ENCODE data around the gene CCL16.
"Not testable (repeated sequence)": the region's sequence is repeated elsewhere in the genome, so short reads cannot be mapped to it uniquely, and the experiment has no call there.

Gene CCL16

DNA sequence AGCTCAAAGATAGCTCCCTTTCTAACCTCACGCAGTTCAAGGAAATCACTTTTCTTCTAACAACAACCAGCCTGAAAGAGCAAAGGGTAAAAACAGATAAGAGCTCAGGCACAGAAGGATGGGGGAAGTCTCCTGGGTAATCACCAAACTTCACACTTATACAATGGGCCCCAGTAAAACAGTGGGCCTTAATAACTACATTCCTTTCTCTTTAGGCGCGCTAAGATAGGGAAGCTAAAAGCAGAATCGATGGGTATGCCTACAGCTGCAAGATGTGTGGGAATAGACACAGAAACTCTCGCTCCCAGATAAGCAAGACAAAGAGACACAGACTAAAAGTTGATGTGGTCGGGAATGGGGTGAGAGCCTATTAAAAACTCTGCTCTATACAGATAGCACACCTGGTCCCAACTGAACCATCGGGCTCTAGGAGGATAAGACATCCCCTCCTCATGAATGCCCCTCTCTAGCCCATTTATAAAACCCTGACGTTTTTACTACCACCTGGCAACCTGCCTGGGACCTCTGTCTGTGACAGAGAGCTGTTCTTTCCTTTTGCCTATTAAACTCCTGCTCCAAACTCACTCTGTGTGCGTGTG, 38.6 kb downstream of the CCL16 start:
- Histone ChIP-seq H3K4me3 (ENCODE audit: low read length) (no peak overlapping the region), H3K27me3 (ENCODE audit: control insufficient read depth, insufficient read depth, low read length) (no peaks in the 10 kb centered on the region), H3K27ac (ENCODE audit: low read length) (no peak overlapping the region), H3K36me3 (ENCODE audit: control insufficient read depth, insufficient read depth, low read length) (no peaks in the 10 kb centered on the region), H3K9me3 (ENCODE audit: control insufficient read depth, insufficient read depth, low read length) (no peaks in the 10 kb centered on the region), H3K4me1 (ENCODE audit: control insufficient read depth, insufficient read depth, low read length) (no peaks in the 10 kb centered on the region)
- no peak for DNase-seq (ENCODE audit: low read depth, low spot score)
- no CpG with 5 or more reads among the region's 9 CpGs for WGBS (ENCODE audit: insufficient coverage, insufficient read length)

- not testable (repeated sequence) for H3K4me1 ChIP-seq (ENCODE audit: control insufficient read depth, insufficient read depth, low read length); H3K27me3 ChIP-seq (ENCODE audit: control insufficient read depth, insufficient read depth, low read length); H3K4me3 ChIP-seq (ENCODE audit: low read length); H3K9me3 ChIP-seq (ENCODE audit: control insufficient read depth, insufficient read depth, low read length); DNase-seq (ENCODE audit: low read depth, low spot score); H3K27ac ChIP-seq (ENCODE audit: low read length); H3K36me3 ChIP-seq (ENCODE audit: control insufficient read depth, insufficient read depth, low read length)
- no CpG with 5 or more reads among the region's 3 CpGs for WGBS (ENCODE audit: insufficient coverage, insufficient read length)
These were observed 42.8 kb downstream of the CCL16 start for GRCh38 chr17:35938492-35938891.

DNA sequence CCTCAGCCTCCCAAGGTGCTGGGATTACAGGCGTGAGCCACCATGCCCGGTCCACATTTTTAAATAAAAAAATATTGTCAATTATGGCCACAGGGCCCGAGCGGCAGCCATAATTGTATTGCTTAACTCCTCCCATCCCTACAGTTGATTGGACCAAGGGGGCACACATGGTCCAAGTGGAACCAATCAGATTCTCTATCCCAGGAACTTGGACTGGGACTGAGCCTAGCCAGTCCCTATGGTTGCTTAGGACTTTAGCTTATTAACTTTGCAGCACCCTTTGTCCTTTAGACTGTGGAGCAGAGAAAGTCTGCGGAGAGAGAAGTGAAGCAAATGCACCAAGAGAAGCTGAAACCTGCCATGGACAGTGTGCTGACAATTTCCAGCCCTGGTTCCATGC, 45.2 kb downstream of the CCL16 start:
- Histone ChIP-seq H3K27me3 (ENCODE audit: control insufficient read depth, insufficient read depth, low read length) (no peaks in the 10 kb centered on the region), H3K4me1 (ENCODE audit: control insufficient read depth, insufficient read depth, low read length) (no peaks in the 10 kb centered on the region), H3K4me3 (ENCODE audit: low read length) (no peak overlapping the region), H3K9me3 (ENCODE audit: control insufficient read depth, insufficient read depth, low read length) (no peaks in the 10 kb centered on the region), H3K27ac (ENCODE audit: low read length) (no peak overlapping the region), H3K36me3 (ENCODE audit: control insufficient read depth, insufficient read depth, low read length) (no peaks in the 10 kb centered on the region)
- no peak for DNase-seq (ENCODE audit: low read depth, low spot score)
- WGBS (ENCODE audit: insufficient coverage, insufficient read length), result no CpG with 5 or more reads among the region's 5 CpGs

DNA sequence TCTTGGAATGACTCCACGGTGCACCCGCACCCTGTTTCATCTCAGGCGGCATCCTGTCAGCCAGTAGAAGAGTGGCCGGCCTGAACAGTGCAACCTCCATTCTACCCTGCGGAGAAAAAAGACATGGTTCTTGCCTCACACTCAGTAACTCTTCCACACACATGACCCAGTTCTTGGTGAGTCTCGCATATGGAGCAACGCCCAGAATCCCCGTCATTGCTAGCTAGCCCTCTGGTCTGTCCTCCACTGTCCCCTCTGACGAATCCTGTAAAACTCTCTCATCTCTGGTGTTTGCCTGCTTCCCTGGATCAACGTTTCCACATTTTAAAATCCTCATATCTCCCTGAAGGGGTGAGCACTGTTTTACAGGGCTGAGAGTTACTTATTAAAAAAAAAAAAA, 46.5 kb downstream of the CCL16 start:
- no peaks in the 10 kb centered on the region for H3K9me3 ChIP-seq (ENCODE audit: control insufficient read depth, insufficient read depth, low read length)
- DNase-seq (ENCODE audit: low read depth, low spot score), result no peak
- no peaks in the 10 kb centered on the region for H3K4me1 ChIP-seq (ENCODE audit: control insufficient read depth, insufficient read depth, low read length)
- H3K27me3 ChIP-seq (ENCODE audit: control insufficient read depth, insufficient read depth, low read length), result no peaks in the 10 kb centered on the region
- no peak overlapping the region for H3K4me3 ChIP-seq (ENCODE audit: low read length)
- no peak overlapping the region for H3K27ac ChIP-seq (ENCODE audit: low read length)
- WGBS (ENCODE audit: insufficient coverage, insufficient read length), result no CpG with 5 or more reads among the region's 10 CpGs
- H3K36me3 ChIP-seq (ENCODE audit: control insufficient read depth, insufficient read depth, low read length), result no peaks in the 10 kb centered on the region

DNA sequence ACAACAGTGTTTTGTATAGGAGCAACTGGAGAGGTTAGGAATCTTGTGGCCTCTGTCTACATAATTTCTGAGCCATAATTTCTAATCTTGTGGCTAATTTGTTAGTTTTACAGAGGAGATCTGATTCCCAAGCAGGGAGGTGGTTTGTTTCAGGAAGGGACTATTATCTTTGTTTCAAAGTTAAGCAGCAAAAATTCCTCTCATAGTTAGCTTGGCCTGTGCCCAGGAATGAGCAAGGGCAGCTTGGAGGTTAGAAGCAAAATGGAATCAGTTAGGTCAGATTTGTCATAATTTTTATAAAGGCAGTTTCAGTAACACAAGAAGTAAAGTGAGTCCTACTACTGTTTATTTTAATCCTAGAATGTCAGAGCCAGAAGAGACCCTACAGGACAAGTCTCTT, 48.7 kb downstream of the CCL16 start:
- DNase-seq (ENCODE audit: low read depth, low spot score), result no peak
- Histone ChIP-seq H3K27ac (ENCODE audit: low read length) (no peak overlapping the region), H3K36me3 (ENCODE audit: control insufficient read depth, insufficient read depth, low read length) (no peaks in the 10 kb centered on the region), H3K4me3 (ENCODE audit: low read length) (no peak overlapping the region), H3K9me3 (ENCODE audit: control insufficient read depth, insufficient read depth, low read length) (no peaks in the 10 kb centered on the region), H3K4me1 (ENCODE audit: control insufficient read depth, insufficient read depth, low read length) (no peaks in the 10 kb centered on the region), H3K27me3 (ENCODE audit: control insufficient read depth, insufficient read depth, low read length) (no peaks in the 10 kb centered on the region)

DNA sequence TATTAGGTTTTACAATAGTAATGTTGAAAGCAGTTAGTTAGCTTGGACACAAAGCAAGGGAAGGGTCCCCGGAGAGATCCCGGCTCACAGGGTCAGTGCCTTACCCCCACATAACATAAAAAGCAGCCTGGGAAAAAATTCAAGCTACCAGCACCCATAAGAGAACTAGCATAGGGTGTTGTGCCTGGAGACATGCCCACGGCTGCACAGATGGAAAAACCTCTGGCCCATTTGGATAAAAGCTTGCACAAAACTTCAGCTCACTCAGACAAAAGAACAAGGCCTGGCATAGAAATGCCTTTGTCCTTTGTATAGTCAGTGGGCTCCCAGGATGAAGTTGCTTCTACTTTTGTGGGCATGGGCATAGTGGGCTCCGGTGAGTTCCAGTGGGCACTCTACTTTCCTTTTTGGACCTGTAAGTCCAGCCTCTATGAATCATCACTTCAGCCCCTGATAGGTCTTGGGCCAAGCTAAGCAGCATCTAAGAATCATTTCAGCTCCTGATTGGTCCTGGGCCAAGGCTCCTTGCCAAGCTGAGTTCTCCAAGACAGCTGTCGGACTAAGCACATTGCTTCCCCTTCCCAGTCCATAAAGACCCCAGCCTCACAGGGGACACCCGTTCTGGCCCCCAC, 49.4 kb downstream of the CCL16 start:
- DNase-seq (ENCODE audit: low read depth, low spot score), result no peak
- H3K36me3 ChIP-seq (ENCODE audit: control insufficient read depth, insufficient read depth, low read length), result no peaks in the 10 kb centered on the region
- no peak overlapping the region for H3K27ac ChIP-seq (ENCODE audit: low read length)
- WGBS (ENCODE audit: insufficient coverage, insufficient read length), result no CpG with 5 or more reads among the region's 6 CpGs
- no peaks in the 10 kb centered on the region for H3K9me3 ChIP-seq (ENCODE audit: control insufficient read depth, insufficient read depth, low read length)
- no peaks in the 10 kb centered on the region for H3K27me3 ChIP-seq (ENCODE audit: control insufficient read depth, insufficient read depth, low read length)
- H3K4me1 ChIP-seq (ENCODE audit: control insufficient read depth, insufficient read depth, low read length), result no peaks in the 10 kb centered on the region
- H3K4me3 ChIP-seq (ENCODE audit: low read length), result no peak overlapping the region

- no CpG with 5 or more reads among the region's 35 CpGs for WGBS (ENCODE audit: insufficient coverage, insufficient read length)
- Histone ChIP-seq H3K9me3 (ENCODE audit: control insufficient read depth, insufficient read depth, low read length) (no peaks in the 10 kb centered on the region), H3K36me3 (ENCODE audit: control insufficient read depth, insufficient read depth, low read length) (no peaks in the 10 kb centered on the region), H3K27me3 (ENCODE audit: control insufficient read depth, insufficient read depth, low read length) (no peaks in the 10 kb centered on the region), H3K4me1 (ENCODE audit: control insufficient read depth, insufficient read depth, low read length) (no peaks in the 10 kb centered on the region), H3K4me3 (ENCODE audit: low read length) (peak within 1 kb of the TSS; percentile 35; the same call in 1 of the 2 replicates), H3K27ac (ENCODE audit: low read length) (no peak within 1 kb of the TSS)
- peak; percentile 67 for DNase-seq (ENCODE audit: low read depth, low spot score)
These were observed 50.9 kb downstream of the CCL16 start, which contains the start of gene RDM1 for GRCh38 chr17:35930211-35931065. RDM1 (minus strand) TSS chr17:35930773; CDS start chr17:35930727, 46 bp downstream.

DNA sequence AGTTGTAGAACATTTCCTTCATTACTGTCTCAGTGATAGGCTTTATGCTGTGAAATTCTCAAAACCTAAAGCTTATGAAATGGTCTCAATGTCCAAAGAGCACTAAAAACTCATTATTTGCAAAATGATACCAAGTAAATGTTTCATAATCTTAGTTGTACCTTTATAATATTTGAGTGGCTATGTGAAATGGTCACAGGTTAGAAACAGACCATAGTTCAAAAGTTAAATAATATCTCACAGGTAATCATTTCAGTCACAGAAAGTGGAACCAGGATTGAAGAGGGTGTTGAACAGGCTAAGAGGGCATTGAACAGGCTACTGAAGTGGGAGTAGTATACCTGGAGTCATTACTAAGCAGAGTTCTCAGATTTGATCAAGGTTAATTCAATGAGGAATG, 53.6 kb downstream of the CCL16 start:
- Histone ChIP-seq H3K27ac (ENCODE audit: low read length) (no peak overlapping the region), H3K27me3 (ENCODE audit: control insufficient read depth, insufficient read depth, low read length) (no peaks in the 10 kb centered on the region), H3K4me1 (ENCODE audit: control insufficient read depth, insufficient read depth, low read length) (no peaks in the 10 kb centered on the region), H3K36me3 (ENCODE audit: control insufficient read depth, insufficient read depth, low read length) (no peaks in the 10 kb centered on the region), H3K4me3 (ENCODE audit: low read length) (no peak overlapping the region), H3K9me3 (ENCODE audit: control insufficient read depth, insufficient read depth, low read length) (no peaks in the 10 kb centered on the region)
- no peak for DNase-seq (ENCODE audit: low read depth, low spot score)

All from iPS DF 6.9 (cell line).